Kidney (tissue), 14 donors: Measurements from ENCODE around the gene LRRC17. TPM values are rescaled to one million over a fixed set of nuclear protein-coding genes. Genes with fewer than 3 reads are reported as not detected.

Source experiments
- DNase-seq, 5 donors: peaks; one replicate each; pipeline ENCODE4 v3.0.0-alpha.2; 2013 to 2020
- FAIRE-seq: peaks from 2 replicates; lab custom pipeline; 2012; peaks lifted over from hg19 to GRCh38; lab: Jason Lieb, UNC
- H3K27ac ChIP-seq, 2 donors: one replicate each; pipeline ENCODE4 v1.7.0; 2013; ENCODE audit warnings: low read depth in 2 of 2, low read length in 2 of 2, inconsistent platforms in 1 of 2
- H3K27me3 ChIP-seq: one replicate; pipeline ENCODE4 v1.7.1; 2013; ENCODE audit warnings: low read length, inconsistent platforms; ENCODE audit not compliant: control insufficient read depth, insufficient read depth
- H3K36me3 ChIP-seq, 3 donors: one replicate each; pipeline versions ENCODE4 v1.7.0 to v1.7.1; 2013; ENCODE audit warnings: low read length in 3 of 3, control low read depth in 1 of 3, inconsistent platforms in 1 of 3; ENCODE audit not compliant: insufficient read depth in 3 of 3, control insufficient read depth in 2 of 3
- H3K4me1 ChIP-seq, 3 donors: one replicate each; pipeline versions ENCODE4 v1.7.0 to v1.7.1; 2013; ENCODE audit warnings: low read length in 3 of 3, inconsistent platforms in 1 of 3, low read depth in 1 of 3; ENCODE audit not compliant: control insufficient read depth in 2 of 3, insufficient read depth in 2 of 3
- H3K4me3 ChIP-seq, 3 donors: one replicate each; pipeline versions ENCODE4 v1.7.0 to v1.8.1; 2013; ENCODE audit warnings: low read length in 3 of 3, control low read depth in 1 of 3, inconsistent platforms in 1 of 3
- H3K9ac ChIP-seq, 3 donors: one replicate each; pipeline versions ENCODE4 v1.7.0 to v1.7.1; 2013; ENCODE audit warnings: low read length in 3 of 3, control low read depth in 1 of 3, inconsistent platforms in 1 of 3
- H3K9me3 ChIP-seq, 3 donors: one replicate each; pipeline versions ENCODE4 v1.7.0 to v1.7.1; 2013; ENCODE audit warnings: low read length in 3 of 3, control low read depth in 1 of 3, inconsistent platforms in 1 of 3; ENCODE audit not compliant: control insufficient read depth in 2 of 3, insufficient read depth in 1 of 3
- CTCF ChIP-seq: IDR thresholded peaks from 3 replicates; pipeline ENCODE4 v1.5.1; 2012; ENCODE audit warnings: mild to moderate bottlenecking, moderate library complexity, borderline replicate concordance; ENCODE audit not compliant: insufficient read depth; ENCODE audit errors: extremely low read depth
- intact Hi-C: fragments of 100-400 bp; cut with DNase I; formaldehyde crosslinking; loops from one replicate; pipeline ENCODE4 v1.11.1; 2022
- polyA plus RNA-seq: library from polyadenylated mRNA; stranded (reverse); fragments of 350-450 nt; fragmentation: Illumina TruSeq; extraction: RNeasy Lipid Tissue Mini Kit (QIAGEN cat#74804); gene quantifications from one replicate; pipeline ENCODE4 v1.2.3, GENCODE V29; 2014; ENCODE audit warnings: low read depth, low replicate concordance; ENCODE audit not compliant: insufficient read depth
- total RNA-seq: library from RNA; stranded (reverse); fragmentation: NEBNext Ultra II Directional; extraction: Animal tissue kit (Norgen Biotek cat#: 25700); gene quantifications from one replicate; pipeline ENCODE4 v1.2.1, GENCODE V29; 2021
- donor health status: control.
- donor health status: control.
- donor health status: control.
- donor health status: control.
- donor health status: control.
- donor health status: DM: yes; HTN: yes; CAD: no.
- donor health status: Normal renal cell carcinoma (clear cell type).

The LRRC17 gene
- total and polyA plus RNA-seq, 2 donors from 2014 or later = 2.1 to 4.0 TPM

GRCh38 chr7:102874166-102874829 is 38.5 kb upstream of the LRRC17 start:
- H3K27ac ChIP-seq = no peak overlapping the region
- FAIRE-seq (no peak), DNase-seq (peak in 1 of 5 donors; percentile 52)
- H3K4me3 ChIP-seq = no peak overlapping the region
- intact Hi-C loops = no loop called here
- no peak for TF ChIP-seq CTCF
- no peaks in the 10 kb centered on the region for H3K36me3 ChIP-seq
- H3K9me3 ChIP-seq = no peaks in the 10 kb centered on the region
- H3K4me1 ChIP-seq = peaks cover 0 to 4% (median 0%) of the 10 kb centered on the region in 3 donors
- H3K27me3 ChIP-seq = no peaks in the 10 kb centered on the region
- H3K9ac ChIP-seq = no peak overlapping the region

GRCh38 chr7:102874966-102875365 is 37.8 kb upstream of the LRRC17 start:
- TF ChIP-seq CTCF = no peak
- no peak for FAIRE-seq
- H3K27ac ChIP-seq = no peak overlapping the region
- H3K9me3 ChIP-seq = no peaks in the 10 kb centered on the region
- H3K9ac ChIP-seq = no peak overlapping the region
- H3K4me3 ChIP-seq = no peak overlapping the region
- DNase-seq = no peak
- H3K4me1 ChIP-seq = peaks cover 0 to 4% (median 0%) of the 10 kb centered on the region in 3 donors
- no peaks in the 10 kb centered on the region for H3K27me3 ChIP-seq
- no peaks in the 10 kb centered on the region for H3K36me3 ChIP-seq
- intact Hi-C loops = no loop called here

- Histone ChIP-seq H3K27ac (no peak overlapping the region), H3K4me1 (peaks cover 0 to 4% (median 0%) of the 10 kb centered on the region in 3 donors), H3K4me3 (no peak overlapping the region), H3K36me3 (no peaks in the 10 kb centered on the region), H3K27me3 (no peaks in the 10 kb centered on the region), H3K9ac (no peak overlapping the region), H3K9me3 (no peaks in the 10 kb centered on the region)
- intact Hi-C loops = no loop called here
- DNase-seq (no peak), FAIRE-seq (no peak)
- TF ChIP-seq CTCF = no peak
These were observed 37.0 kb upstream of the LRRC17 start for GRCh38 chr7:102875700-102876295.
